Lung (tissue), 12 donors: ENCODE data around the gene TEP1. TPM values are rescaled to one million over a fixed set of nuclear protein-coding genes. Genes with fewer than 3 reads are reported as not detected.

Experiments used
- ATAC-seq: fragments of 200-7000 bp; cut with Tn5 transposase; one replicate; pipeline ENCODE4 v1.9.1; 2020; ENCODE audit warnings: moderate number of reproducible peaks; ENCODE audit not compliant: insufficient read depth, low FRiP score
- DNase-seq, 3 donors: peaks; one replicate each; pipeline ENCODE4 v3.0.0-alpha.2; 2013 to 2017
- H3K27ac ChIP-seq, 2 donors: one replicate each; pipeline ENCODE4 v1.5.1; 2013; ENCODE audit warnings: mild to moderate bottlenecking in 2 of 2, moderate library complexity in 2 of 2, control low read depth in 1 of 2, inconsistent platforms in 1 of 2, low read depth in 1 of 2, low read length in 1 of 2
- H3K27me3 ChIP-seq, 3 donors: one replicate each; pipeline ENCODE4 v1.5.1; 2013; ENCODE audit warnings: low read length in 2 of 3; ENCODE audit not compliant: control insufficient read depth in 3 of 3, insufficient read depth in 3 of 3
- H3K36me3 ChIP-seq, 4 donors: one replicate each; pipeline ENCODE4 v1.5.1; 2013; ENCODE audit warnings: low read length in 4 of 4, mild to moderate bottlenecking in 1 of 4, moderate library complexity in 1 of 4; ENCODE audit not compliant: control insufficient read depth in 4 of 4, insufficient read depth in 4 of 4
- H3K4me1 ChIP-seq, 5 donors: one replicate each; pipeline ENCODE4 v1.5.1; 2013; ENCODE audit warnings: low read length in 5 of 5, mild to moderate bottlenecking in 2 of 5, moderate library complexity in 1 of 5; ENCODE audit not compliant: control insufficient read depth in 5 of 5, insufficient read depth in 5 of 5
- H3K4me3 ChIP-seq: one replicate; pipeline ENCODE4 v1.5.1; 2013; ENCODE audit warnings: mild to moderate bottlenecking, control low read depth, moderate library complexity
- H3K9ac ChIP-seq, 2 donors: one replicate each; pipeline ENCODE4 v1.5.1; 2013; ENCODE audit warnings: low read length in 2 of 2, control low read depth in 1 of 2; ENCODE audit not compliant: insufficient read depth in 1 of 2
- H3K9me3 ChIP-seq, 4 donors: one replicate each; pipeline ENCODE4 v1.5.1; 2013; ENCODE audit warnings: low read length in 3 of 4, mild to moderate bottlenecking in 1 of 4, moderate library complexity in 1 of 4; ENCODE audit not compliant: control insufficient read depth in 4 of 4, insufficient read depth in 3 of 4
- WGBS, 2 donors: extraction: QIAGEN DNeasy Blood & Tissue Kit; methylation state at CpG; one replicate each; pipeline ENCODE4 v1.1.7; 2013; 5-methylcytosine and 5-hydroxymethylcytosine counted together
- polyA plus RNA-seq, 2 donors: library from polyadenylated mRNA; stranded (reverse); fragments of 200-250 nt; gene quantifications; one replicate each; pipeline ENCODE4 v1.2.1, GENCODE V29; 2013
- total RNA-seq, 2 donors: library from RNA; depleted of rRNA in 1 of 2; stranded (reverse); fragments of >200 nt in 1 of 2; gene quantifications; one replicate each; pipeline ENCODE4 v1.2.1, GENCODE V29; 2014 to 2021
- TF ChIP-seq, protein P1 (sequence below): IDR thresholded peaks from 2 replicates; pipeline ENCODE4 v1.5.1; 2012; ENCODE audit warnings: mild to moderate bottlenecking; ENCODE audit errors: control extremely low read depth, extremely low read depth
- donor health status: control.
- donor health status: control.
- donor health status: Bipolar disorder and iron deficiency.
- donor health status: healthy.
- donor health status: DM: yes; HTN: yes; CAD: no.

TEP1 gene
- total and polyA plus RNA-seq, 4 donors = 15.7 to 44.7 (median 22.5) TPM

DNA sequence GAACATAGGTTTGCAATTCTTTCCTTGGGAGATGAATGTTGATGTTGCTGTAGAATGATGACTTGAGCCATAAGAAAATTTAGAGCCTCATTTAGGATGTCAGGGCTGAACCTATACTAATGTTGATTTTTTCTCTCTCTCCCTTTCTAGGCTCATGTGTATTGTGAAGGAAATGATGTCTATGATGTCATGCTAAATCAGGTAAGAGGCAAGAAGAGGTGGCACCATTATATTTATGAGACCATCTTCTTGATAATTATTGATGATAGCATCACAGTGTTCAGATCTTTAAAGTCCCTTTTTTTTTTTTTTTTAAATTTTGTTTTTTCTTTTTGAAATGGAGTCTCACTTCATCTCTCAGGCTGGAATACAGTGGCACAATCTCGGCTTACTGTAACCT lies 66.6 kb downstream of the TEP1 start:
- H3K27ac ChIP-seq = no peak overlapping the region
- TF ChIP-seq, protein P1, sequence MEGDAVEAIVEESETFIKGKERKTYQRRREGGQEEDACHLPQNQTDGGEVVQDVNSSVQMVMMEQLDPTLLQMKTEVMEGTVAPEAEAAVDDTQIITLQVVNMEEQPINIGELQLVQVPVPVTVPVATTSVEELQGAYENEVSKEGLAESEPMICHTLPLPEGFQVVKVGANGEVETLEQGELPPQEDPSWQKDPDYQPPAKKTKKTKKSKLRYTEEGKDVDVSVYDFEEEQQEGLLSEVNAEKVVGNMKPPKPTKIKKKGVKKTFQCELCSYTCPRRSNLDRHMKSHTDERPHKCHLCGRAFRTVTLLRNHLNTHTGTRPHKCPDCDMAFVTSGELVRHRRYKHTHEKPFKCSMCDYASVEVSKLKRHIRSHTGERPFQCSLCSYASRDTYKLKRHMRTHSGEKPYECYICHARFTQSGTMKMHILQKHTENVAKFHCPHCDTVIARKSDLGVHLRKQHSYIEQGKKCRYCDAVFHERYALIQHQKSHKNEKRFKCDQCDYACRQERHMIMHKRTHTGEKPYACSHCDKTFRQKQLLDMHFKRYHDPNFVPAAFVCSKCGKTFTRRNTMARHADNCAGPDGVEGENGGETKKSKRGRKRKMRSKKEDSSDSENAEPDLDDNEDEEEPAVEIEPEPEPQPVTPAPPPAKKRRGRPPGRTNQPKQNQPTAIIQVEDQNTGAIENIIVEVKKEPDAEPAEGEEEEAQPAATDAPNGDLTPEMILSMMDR = no peak
- no peaks in the 10 kb centered on the region for H3K27me3 ChIP-seq
- ATAC-seq = no peak
- no peak overlapping the region for H3K4me3 ChIP-seq
- no peak for DNase-seq
- H3K4me1 ChIP-seq = peaks cover 0 to 9% (median 0%) of the 10 kb centered on the region in 5 donors
- H3K9ac ChIP-seq = no peak overlapping the region
- H3K36me3 ChIP-seq = peaks cover 7 to 36% (median 18%) of the 10 kb centered on the region in 4 donors
- WGBS, 2 donors = 100% methylated on average over 1 of the region's 1 CpG
- no peaks in the 10 kb centered on the region for H3K9me3 ChIP-seq

DNA sequence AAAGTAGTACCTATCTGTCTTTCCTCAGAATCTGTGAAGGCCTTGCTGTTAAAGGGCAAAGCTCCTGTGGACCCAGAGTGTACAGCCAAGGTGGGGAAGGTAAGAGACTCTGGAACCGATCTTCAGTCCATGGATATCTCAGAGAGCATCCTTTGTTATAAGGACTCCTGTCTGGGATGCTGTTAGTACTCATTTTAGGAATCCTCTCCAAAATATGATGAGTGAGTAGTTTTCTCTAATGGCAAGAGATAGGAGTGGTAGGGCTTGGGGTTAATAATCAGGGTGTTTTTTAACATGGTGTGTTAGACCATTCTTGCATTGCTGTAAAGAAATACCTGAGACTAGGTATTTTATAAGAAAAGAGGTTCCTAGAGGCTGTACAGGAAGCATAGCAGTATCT lies 67.9 kb downstream of the TEP1 start:
- TF ChIP-seq, protein P1 = no peak
- ATAC-seq (no peak), DNase-seq (no peak)
- Histone ChIP-seq H3K9me3 (no peaks in the 10 kb centered on the region), H3K4me1 (peaks cover 0 to 9% (median 0%) of the 10 kb centered on the region in 5 donors), H3K27me3 (no peaks in the 10 kb centered on the region), H3K4me3 (no peak overlapping the region), H3K9ac (no peak overlapping the region), H3K36me3 (peaks cover 6 to 30% (median 14%) of the 10 kb centered on the region in 4 donors), H3K27ac (no peak overlapping the region)
- WGBS, 2 donors = 90 to 97% methylated on average over 1 of the region's 1 CpG

DNA sequence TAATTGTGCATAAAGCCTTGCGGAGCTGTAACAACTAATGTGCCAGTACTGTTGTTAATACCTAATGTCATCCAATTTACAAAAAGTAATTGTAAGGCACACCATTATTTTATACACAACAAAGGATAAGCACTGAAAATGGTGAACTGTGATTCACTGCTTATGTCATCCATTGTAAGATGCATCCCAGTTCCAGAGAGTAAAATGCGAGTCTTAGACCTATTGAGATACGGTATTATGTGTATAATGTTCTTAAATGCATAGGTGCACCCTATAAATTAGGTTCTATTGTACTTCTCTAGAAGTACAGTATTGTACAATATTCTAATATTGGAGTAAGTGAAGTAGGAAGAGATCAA lies 69.5 kb downstream of the TEP1 start:
- peak in 2 of 3 donors; percentile 63 to 78 for DNase-seq
- ATAC-seq = no peak
- peak overlapping the region; percentile 63 for H3K4me3 ChIP-seq
- H3K36me3 ChIP-seq = peaks cover 4 to 21% (median 13%) of the 10 kb centered on the region in 4 donors
- 2 to 4% methylated on average over 3 of the region's 3 CpGs for WGBS, 2 donors
- peaks cover 0 to 2% (median 0%) of the 10 kb centered on the region in 3 donors for H3K27me3 ChIP-seq
- TF ChIP-seq, protein P1 = no peak
- peak overlapping the region; percentile 93 to 98 for H3K9ac ChIP-seq
- H3K4me1 ChIP-seq = peaks cover 0 to 9% (median 0%) of the 10 kb centered on the region in 5 donors
- H3K27ac ChIP-seq = peak overlapping the region; percentile 90 to 95
- no peaks in the 10 kb centered on the region for H3K9me3 ChIP-seq
